PFSK-1 (cell line): Measurements from ENCODE around the gene DTYMK.

ENCODE experiments used
- FOXP2 ChIP-seq: optimal IDR thresholded peaks from 2 replicates; pipeline ENCODE3; 2011; ENCODE audit warnings: borderline replicate concordance, control low read depth, inconsistent platforms; ENCODE audit not compliant: insufficient read depth; ENCODE audit errors: extremely low read length, extremely low read depth
- POLR2AphosphoS5 ChIP-seq: IDR thresholded peaks from 2 replicates; pipeline ENCODE4 v1.6.1; 2012; ENCODE audit warnings: low read depth, mild to moderate bottlenecking, control low read depth, low read length, moderate library complexity
- REST ChIP-seq, 2 experiments: IDR thresholded peaks; 2 replicates each; pipeline versions ENCODE4 v1.6.1 to v1.8.0; 2011 to 2012; ENCODE audit warnings: low read depth in 2 of 2, low read length in 2 of 2, control low read depth in 1 of 2, inconsistent platforms in 1 of 2, mild to moderate bottlenecking in 1 of 2, moderate library complexity in 1 of 2; ENCODE audit not compliant: insufficient read depth in 1 of 2
- SIN3A ChIP-seq: IDR thresholded peaks from 2 replicates; pipeline ENCODE4 v1.6.1; 2012; ENCODE audit warnings: mild to moderate bottlenecking, low read length, moderate library complexity, borderline replicate concordance; ENCODE audit not compliant: insufficient read depth
- TAF1 ChIP-seq: IDR thresholded peaks from 2 replicates; pipeline ENCODE4 v1.6.1; 2012; ENCODE audit warnings: low read length, control low read depth, borderline replicate concordance; ENCODE audit not compliant: insufficient read depth

DNA sequence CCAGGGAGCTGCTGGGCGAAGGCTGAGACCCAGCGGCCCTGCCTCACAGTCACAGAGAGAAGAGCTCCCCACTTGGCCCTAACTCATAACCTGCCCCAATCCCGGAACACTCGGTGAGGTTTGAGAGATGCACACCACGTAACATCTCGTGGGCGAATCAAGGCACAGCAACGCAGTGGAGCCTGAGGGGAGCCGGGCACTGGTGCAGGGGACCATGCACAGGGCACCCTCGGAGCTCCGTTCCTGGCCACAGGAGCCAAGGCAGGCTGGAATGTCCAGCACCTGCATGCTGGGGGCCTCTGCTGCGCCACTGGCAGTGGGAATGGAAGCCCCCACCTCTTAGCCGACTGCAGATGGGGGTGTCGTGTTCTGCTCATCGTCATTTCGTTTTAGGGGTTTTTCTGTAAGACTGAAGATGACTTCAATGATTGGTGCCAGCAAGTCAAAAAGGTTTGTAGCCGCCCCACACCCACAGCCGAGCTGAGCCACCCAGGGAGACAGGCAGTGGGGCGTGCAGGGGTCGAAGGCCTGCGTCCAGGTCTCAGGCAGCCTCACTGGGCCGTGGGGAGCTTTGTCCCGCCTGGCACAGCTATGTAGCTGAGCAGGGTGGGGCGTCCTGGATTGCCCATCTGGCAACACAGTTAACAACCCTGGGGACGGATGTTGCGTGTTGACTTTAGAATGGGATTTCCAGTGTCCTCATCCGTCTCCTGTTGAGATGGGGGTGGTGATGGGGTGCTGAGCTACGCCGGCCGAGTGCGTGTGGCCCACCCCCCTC lies 16.1 kb downstream of the DTYMK start:
- TF ChIP-seq TAF1 (no peak), REST (IDR thresholded peaks at IDR 0.05; ENCODE audit: insufficient read depth in 1 of 2, low read depth in 2 of 2, low read length in 2 of 2) (no peak), POLR2AphosphoS5 (no peak), SIN3A (no peak), FOXP2 (no peak)
